KMS-11 (cell line): ENCODE measurements around the gene HPCAL1.

Experiments used
- H2AFZ ChIP-seq: fragments of 200-600 bp; sonication (generic); 2 replicates; pipeline ENCODE4 v1.6.1; 2016; ENCODE audit warnings: antibody characterized with exemption, mixed run types, low read depth
- H3K27ac ChIP-seq: fragments of 200-600 bp; sonication (generic); 2 replicates; pipeline ENCODE4 v1.6.1; 2016; ENCODE audit warnings: mild to moderate bottlenecking, mixed run types
- H3K27me3 ChIP-seq: fragments of 200-600 bp; sonication (generic); 2 replicates; pipeline ENCODE4 v1.6.1; 2017; ENCODE audit warnings: mild to moderate bottlenecking, low read depth, mixed run types, moderate library complexity; ENCODE audit not compliant: insufficient read depth
- H3K36me3 ChIP-seq: fragments of 200-600 bp; sonication (generic); 2 replicates; pipeline ENCODE4 v1.6.1; 2017; ENCODE audit warnings: mild to moderate bottlenecking, mixed run types; ENCODE audit not compliant: insufficient read depth
- H3K4me1 ChIP-seq: fragments of 200-600 bp; sonication (generic); 2 replicates; pipeline ENCODE4 v1.6.1; 2016; ENCODE audit warnings: mild to moderate bottlenecking, low read depth, mixed run types; ENCODE audit not compliant: poor library complexity, severe bottlenecking
- H3K4me2 ChIP-seq: fragments of 200-600 bp; sonication (generic); 2 replicates; pipeline ENCODE4 v1.7.0; 2016; ENCODE audit warnings: mild to moderate bottlenecking, mixed run types
- H3K4me3 ChIP-seq: fragments of 200-600 bp; sonication (generic); IDR thresholded peaks from 2 replicates; pipeline ENCODE4 v1.6.1; 2017; ENCODE audit warnings: low read depth, low read length, mixed read lengths; ENCODE audit not compliant: insufficient read depth
- H3K79me2 ChIP-seq: fragments of 200-600 bp; sonication (generic); 2 replicates; pipeline ENCODE4 v1.6.1; 2016; ENCODE audit warnings: low read depth, mixed run types; ENCODE audit not compliant: insufficient read depth
- H3K9ac ChIP-seq: fragments of 200-600 bp; sonication (generic); 2 replicates; pipeline ENCODE4 v1.6.1; 2016; ENCODE audit warnings: mild to moderate bottlenecking, mixed run types
- H4K20me1 ChIP-seq: fragments of 200-600 bp; sonication (generic); 2 replicates; pipeline ENCODE4 v1.6.1; 2016; ENCODE audit warnings: mild to moderate bottlenecking, mixed run types; ENCODE audit not compliant: insufficient read depth
- CTCF ChIP-seq: fragments of 200-600 bp; sonication (generic); conservative IDR thresholded peaks from 2 replicates; pipeline ENCODE4 v1.6.1; 2017; ENCODE audit warnings: low read depth, mild to moderate bottlenecking, antibody characterized with exemption, low read length, moderate library complexity, mixed read lengths

Gene HPCAL1

DNA sequence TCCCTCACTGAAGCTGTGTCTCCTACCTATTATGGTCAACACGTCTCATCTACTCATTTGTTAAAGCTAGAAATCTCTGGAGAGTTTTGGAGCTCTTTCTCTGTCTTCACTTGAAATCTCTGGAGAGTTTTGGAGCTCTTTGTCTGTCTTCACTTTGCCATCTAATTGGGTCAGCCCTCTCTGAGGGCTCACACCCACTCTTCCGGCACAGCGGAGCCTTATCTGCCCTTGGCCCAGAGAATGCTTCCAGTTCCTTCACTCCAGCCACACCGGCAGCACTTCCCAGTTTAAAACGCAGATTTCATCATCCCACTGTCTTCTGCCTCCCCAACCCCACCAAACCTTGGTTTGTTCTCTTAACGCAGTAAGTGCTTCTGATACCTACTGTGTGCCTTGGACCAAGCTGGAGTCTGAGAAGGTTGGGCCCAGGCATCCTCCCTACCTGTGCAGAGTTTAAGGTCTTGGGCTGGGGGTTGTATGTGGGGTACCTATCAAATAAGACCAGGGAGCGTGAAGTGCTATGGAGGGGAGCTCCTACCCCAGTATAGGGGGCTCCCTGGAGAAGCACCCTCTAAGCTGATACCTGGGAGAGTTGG, 5.0 kb downstream of the HPCAL1 start:
- Histone ChIP-seq H3K4me3 (no peak overlapping the region), H3K27me3 (no peaks in the 10 kb centered on the region), H4K20me1 (no peaks in the 10 kb centered on the region), H3K36me3 (no peaks in the 10 kb centered on the region), H3K9ac (no peak overlapping the region), H3K27ac (no peak overlapping the region), H3K79me2 (peaks cover 6% of the 10 kb centered on the region; the same call in 1 of the 2 replicates), H3K4me1 (peaks cover 22% of the 10 kb centered on the region), H2AFZ (no peak overlapping the region), H3K4me2 (no peak overlapping the region)
- no peak for TF ChIP-seq CTCF

DNA sequence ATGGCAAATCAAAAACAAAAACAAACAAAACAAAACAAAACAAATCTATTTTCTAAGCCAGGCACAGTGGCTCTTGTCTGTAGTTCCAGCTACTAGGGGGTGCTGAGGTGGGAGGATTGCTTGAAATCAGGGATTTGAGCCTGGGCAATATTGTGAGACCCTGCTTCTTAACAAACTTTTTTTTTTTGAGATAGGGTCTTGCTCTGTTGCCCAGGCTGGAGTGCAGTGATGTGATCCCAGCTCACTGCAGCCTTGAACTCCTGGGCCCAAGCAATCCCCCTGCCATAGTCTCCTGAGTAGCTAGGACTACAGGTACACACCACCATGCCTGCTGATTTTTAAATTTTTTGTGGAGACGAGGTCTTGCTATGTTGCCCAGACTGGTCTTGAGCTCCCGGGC, 6.2 kb downstream of the HPCAL1 start:
- Histone ChIP-seq H3K4me2 (no peak overlapping the region), H3K79me2 (peaks cover 6% of the 10 kb centered on the region; the same call in 1 of the 2 replicates)
- no peak for TF ChIP-seq CTCF

GRCh38 chr2:10309286-10309685, 6.6 kb downstream of the HPCAL1 start:
- Histone ChIP-seq H4K20me1 (no peaks in the 10 kb centered on the region), H3K4me2 (no peak overlapping the region), H3K27me3 (no peaks in the 10 kb centered on the region), H3K27ac (no peak overlapping the region), H3K4me3 (no peak overlapping the region), H3K4me1 (peaks cover 18% of the 10 kb centered on the region), H2AFZ (no peak overlapping the region), H3K36me3 (no peaks in the 10 kb centered on the region), H3K9ac (no peak overlapping the region), H3K79me2 (peaks cover 6% of the 10 kb centered on the region; the same call in 1 of the 2 replicates)
- no peak for TF ChIP-seq CTCF

More for the DNA sequence above, 6.2 kb downstream of the HPCAL1 start:
- Histone ChIP-seq H4K20me1 (no peaks in the 10 kb centered on the region), H3K27ac (no peak overlapping the region), H3K27me3 (no peaks in the 10 kb centered on the region), H3K4me3 (no peak overlapping the region), H3K9ac (no peak overlapping the region), H3K4me1 (peaks cover 22% of the 10 kb centered on the region), H2AFZ (no peak overlapping the region), H3K36me3 (no peaks in the 10 kb centered on the region)

DNA sequence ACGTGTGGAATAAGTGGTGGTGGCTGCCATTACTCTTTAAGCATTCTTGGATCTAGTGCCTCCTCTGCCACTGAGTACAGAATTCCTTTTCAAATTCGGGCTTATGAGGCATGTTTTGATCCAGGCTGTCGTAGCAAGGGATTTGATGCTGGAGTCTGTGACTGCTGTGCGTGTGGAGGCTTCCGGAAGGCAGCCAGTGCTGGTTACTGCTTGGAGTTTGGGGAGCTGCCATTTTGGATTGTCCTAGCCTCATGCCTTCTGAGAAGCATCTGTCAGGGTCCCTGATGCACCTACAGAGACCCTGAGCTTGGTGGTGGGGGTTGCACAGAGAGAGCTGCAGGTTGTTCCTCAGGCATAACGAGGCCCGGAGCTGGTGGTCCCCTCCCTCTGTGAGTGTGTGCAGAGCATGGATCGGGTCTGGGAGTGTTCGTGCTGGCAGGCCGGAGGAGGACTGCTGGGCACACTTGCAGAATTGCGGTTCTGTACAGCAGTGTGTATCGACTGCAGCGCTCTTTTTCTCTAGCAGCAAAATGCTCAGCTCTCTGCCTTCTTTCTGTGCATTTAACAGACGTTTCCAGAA, 7.7 kb downstream of the HPCAL1 start:
- Histone ChIP-seq H4K20me1 (no peaks in the 10 kb centered on the region), H3K4me3 (no peak overlapping the region), H3K9ac (no peak overlapping the region), H3K4me1 (peaks cover 7% of the 10 kb centered on the region), H2AFZ (no peak overlapping the region), H3K27me3 (no peaks in the 10 kb centered on the region), H3K79me2 (peaks cover 6% of the 10 kb centered on the region; the same call in 1 of the 2 replicates), H3K27ac (no peak overlapping the region), H3K4me2 (no peak overlapping the region), H3K36me3 (no peaks in the 10 kb centered on the region)
- TF ChIP-seq CTCF: no peak
